DND-41 (cell line): ENCODE data around the gene RYR2.

Experiments used
- EZH2 ChIP-seq: IDR thresholded peaks from 3 replicates; pipeline ENCODE4 v1.6.1; 2012; ENCODE audit warnings: borderline replicate concordance, low read depth, mild to moderate bottlenecking, moderate library complexity, low read length, inconsistent platforms; ENCODE audit not compliant: severe bottlenecking
- TF ChIP-seq, protein P1 (sequence below): IDR thresholded peaks from 2 replicates; pipeline ENCODE4 v1.5.1; 2012; ENCODE audit warnings: borderline replicate concordance, low read length, moderate library complexity, mild to moderate bottlenecking; ENCODE audit not compliant: poor library complexity, severe bottlenecking; ENCODE audit errors: extremely low read depth

DNA sequence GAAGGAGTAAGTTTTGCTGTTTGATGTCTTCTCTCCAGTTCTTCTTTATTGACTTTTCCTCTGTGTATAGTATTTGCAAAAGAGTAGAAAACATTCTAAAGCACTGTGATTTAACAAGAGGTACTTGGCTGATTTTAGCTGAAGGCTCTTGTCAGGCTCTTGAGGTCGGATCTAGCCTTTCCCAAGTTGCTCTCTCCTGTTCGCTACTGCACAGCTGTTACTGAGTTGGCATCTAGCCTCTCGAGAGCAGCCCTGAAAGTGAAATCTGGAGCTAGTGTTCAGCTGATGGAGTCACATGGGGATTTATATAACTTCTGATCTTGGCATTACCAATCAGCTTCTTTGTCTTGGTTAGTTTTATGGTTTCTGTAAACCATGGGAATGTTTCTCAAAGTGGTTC is 193.1 kb downstream of the RYR2 start:
- TF ChIP-seq, protein P1, sequence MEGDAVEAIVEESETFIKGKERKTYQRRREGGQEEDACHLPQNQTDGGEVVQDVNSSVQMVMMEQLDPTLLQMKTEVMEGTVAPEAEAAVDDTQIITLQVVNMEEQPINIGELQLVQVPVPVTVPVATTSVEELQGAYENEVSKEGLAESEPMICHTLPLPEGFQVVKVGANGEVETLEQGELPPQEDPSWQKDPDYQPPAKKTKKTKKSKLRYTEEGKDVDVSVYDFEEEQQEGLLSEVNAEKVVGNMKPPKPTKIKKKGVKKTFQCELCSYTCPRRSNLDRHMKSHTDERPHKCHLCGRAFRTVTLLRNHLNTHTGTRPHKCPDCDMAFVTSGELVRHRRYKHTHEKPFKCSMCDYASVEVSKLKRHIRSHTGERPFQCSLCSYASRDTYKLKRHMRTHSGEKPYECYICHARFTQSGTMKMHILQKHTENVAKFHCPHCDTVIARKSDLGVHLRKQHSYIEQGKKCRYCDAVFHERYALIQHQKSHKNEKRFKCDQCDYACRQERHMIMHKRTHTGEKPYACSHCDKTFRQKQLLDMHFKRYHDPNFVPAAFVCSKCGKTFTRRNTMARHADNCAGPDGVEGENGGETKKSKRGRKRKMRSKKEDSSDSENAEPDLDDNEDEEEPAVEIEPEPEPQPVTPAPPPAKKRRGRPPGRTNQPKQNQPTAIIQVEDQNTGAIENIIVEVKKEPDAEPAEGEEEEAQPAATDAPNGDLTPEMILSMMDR = no peak
- TF ChIP-seq EZH2 = no peak
